H9 (cell line): ENCODE results near the gene CRYGA. TPM values are rescaled to one million over a fixed set of nuclear protein-coding genes. Genes with fewer than 3 reads are reported as not detected.

Source experiments
- DNase-seq: peaks from one replicate; pipeline ENCODE4 v3.0.0-alpha.2; 2017
- H2AFZ ChIP-seq: one replicate; pipeline ENCODE4 v1.6.1; 2013; ENCODE audit warnings: mild to moderate bottlenecking, low read length, control low read depth, moderate library complexity
- H2AK5ac ChIP-seq: 2 replicates; pipeline ENCODE4 v1.6.1; 2013; ENCODE audit warnings: low read length, control low read depth, mixed read lengths; ENCODE audit not compliant: insufficient read length
- H2BK120ac ChIP-seq: one replicate; pipeline ENCODE4 v1.6.1; 2013; ENCODE audit warnings: low read depth, mild to moderate bottlenecking, low read length, control low read depth, inconsistent platforms; ENCODE audit not compliant: poor library complexity, severe bottlenecking
- H2BK12ac ChIP-seq: 2 replicates; pipeline ENCODE4 v1.6.1; 2013; ENCODE audit warnings: low read length, control low read depth, mixed read lengths, low read depth; ENCODE audit not compliant: insufficient read length
- H2BK15ac ChIP-seq: 2 replicates; pipeline ENCODE4 v1.6.1; 2013; ENCODE audit warnings: low read depth, low read length, control low read depth
- H2BK20ac ChIP-seq: one replicate; pipeline ENCODE4 v1.6.1; 2013; ENCODE audit warnings: low read depth, mild to moderate bottlenecking, low read length, control low read depth, inconsistent platforms; ENCODE audit not compliant: poor library complexity, severe bottlenecking
- H2BK5ac ChIP-seq: 2 replicates; pipeline ENCODE4 v1.6.1; 2013; ENCODE audit warnings: low read length, control low read depth, mixed read lengths; ENCODE audit not compliant: insufficient read length
- H3K14ac ChIP-seq: 2 replicates; pipeline ENCODE4 v1.6.1; 2013; ENCODE audit warnings: low read length, control low read depth; ENCODE audit not compliant: insufficient read depth
- H3K18ac ChIP-seq: 2 replicates; pipeline ENCODE4 v1.6.1; 2013; ENCODE audit warnings: low read depth, mild to moderate bottlenecking, mixed read lengths, low read length, control low read depth; ENCODE audit not compliant: insufficient read length
- H3K23ac ChIP-seq: 2 replicates; pipeline ENCODE4 v1.6.1; 2013; ENCODE audit warnings: low read length, control low read depth, mixed read lengths, low read depth; ENCODE audit not compliant: insufficient read length
- H3K23me2 ChIP-seq: 2 replicates; pipeline ENCODE4 v1.6.1; 2013; ENCODE audit warnings: low read depth, mild to moderate bottlenecking, mixed read lengths, low read length, control low read depth; ENCODE audit not compliant: insufficient read length, poor library complexity, severe bottlenecking
- H3K27ac ChIP-seq: 2 replicates; pipeline ENCODE4 v1.5.1; 2013; ENCODE audit warnings: low read length, control low read depth, mixed read lengths, low read depth; ENCODE audit not compliant: insufficient read length
- H3K27me3 ChIP-seq: 2 replicates; pipeline ENCODE4 v1.6.1; 2013; ENCODE audit warnings: low read length, control low read depth, inconsistent platforms; ENCODE audit not compliant: insufficient read depth
- H3K4ac ChIP-seq: 2 replicates; pipeline ENCODE4 v1.6.1; 2013; ENCODE audit warnings: low read depth, mild to moderate bottlenecking, control low read depth, inconsistent platforms, low read length, moderate library complexity
- H3K4me1 ChIP-seq: 2 replicates; pipeline ENCODE4 v1.6.1; 2013; ENCODE audit warnings: low read length, control low read depth, inconsistent platforms; ENCODE audit not compliant: insufficient read depth
- H3K4me2 ChIP-seq: 2 replicates; pipeline ENCODE4 v1.6.1; 2013; ENCODE audit warnings: low read length, control low read depth, mixed read lengths; ENCODE audit not compliant: insufficient read length, insufficient read depth
- H3K56ac ChIP-seq: 2 replicates; pipeline ENCODE4 v1.6.1; 2013; ENCODE audit warnings: low read depth, mild to moderate bottlenecking, mixed read lengths, low read length, control low read depth; ENCODE audit not compliant: insufficient read length
- H3K79me1 ChIP-seq: 2 replicates; pipeline ENCODE4 v1.6.1; 2013; ENCODE audit warnings: low read depth, mild to moderate bottlenecking, moderate library complexity, low read length, control low read depth, inconsistent platforms; ENCODE audit not compliant: insufficient read depth, poor library complexity, severe bottlenecking
- H3K79me2 ChIP-seq: 2 replicates; pipeline ENCODE4 v1.6.1; 2013; ENCODE audit warnings: low read length, control low read depth, inconsistent platforms; ENCODE audit not compliant: insufficient read depth
- H3K9ac ChIP-seq: 2 replicates; pipeline ENCODE4 v1.6.1; 2013; ENCODE audit warnings: low read length, control low read depth, mixed read lengths; ENCODE audit not compliant: insufficient read length; ENCODE audit errors: extremely low read depth
- H3K9me3 ChIP-seq: one replicate; pipeline ENCODE4 v1.6.1; 2013; ENCODE audit warnings: low read depth, low read length, inconsistent platforms; ENCODE audit not compliant: control insufficient read depth
- H3T11ph ChIP-seq: one replicate; pipeline ENCODE4 v1.6.1; 2013; ENCODE audit warnings: mild to moderate bottlenecking, low read length, control low read depth, inconsistent platforms
- H4K20me1 ChIP-seq: one replicate; pipeline ENCODE4 v1.6.1; 2013; ENCODE audit not compliant: control insufficient read depth, insufficient read length, insufficient read depth
- H4K5ac ChIP-seq: 2 replicates; pipeline ENCODE4 v1.6.1; 2013; ENCODE audit warnings: low read depth, mild to moderate bottlenecking, mixed read lengths, low read length, control low read depth; ENCODE audit not compliant: insufficient read length
- H4K8ac ChIP-seq: replicated peaks from 2 replicates; pipeline ENCODE4 v1.6.1; 2013; ENCODE audit warnings: low read length, control low read depth, mixed read lengths, low read depth; ENCODE audit not compliant: insufficient read length
- H4K91ac ChIP-seq: 2 replicates; pipeline ENCODE4 v1.6.1; 2013; ENCODE audit warnings: low read depth, mild to moderate bottlenecking, moderate library complexity, mixed read lengths, low read length, control low read depth; ENCODE audit not compliant: insufficient read length
- H3K27ac Mint-ChIP-seq, 3 experiments: 2 replicates in 2 of 3; 3 replicates in 1 of 3; pipeline ENCODE4 v1.8.0; 2020 to 2021; ENCODE audit warnings: mixed read lengths in 3 of 3, mild to moderate bottlenecking in 1 of 3, moderate library complexity in 1 of 3
- H3K27me3 Mint-ChIP-seq: 2 replicates; pipeline ENCODE4 v1.8.0; 2021; ENCODE audit warnings: low read depth, mild to moderate bottlenecking, moderate library complexity, mixed read lengths
- H3K36me3 Mint-ChIP-seq, 3 experiments: 2 replicates in 2 of 3; 3 replicates in 1 of 3; pipeline ENCODE4 v1.8.0; 2020 to 2021; ENCODE audit warnings: low read depth in 3 of 3, mixed read lengths in 3 of 3; ENCODE audit not compliant: insufficient read depth in 1 of 3
- H3K4me1 Mint-ChIP-seq, 2 experiments: 2 replicates each; pipeline ENCODE4 v1.8.0; 2020; ENCODE audit warnings: mixed read lengths in 2 of 2
- H3K4me3 Mint-ChIP-seq, 2 experiments: 2 replicates in 1 of 2; 3 replicates in 1 of 2; pipeline ENCODE4 v1.8.0; 2020 to 2021; ENCODE audit warnings: mild to moderate bottlenecking in 2 of 2, mixed read lengths in 2 of 2, moderate library complexity in 1 of 2
- H3K9me3 Mint-ChIP-seq, 2 experiments: 2 replicates in 1 of 2; 3 replicates in 1 of 2; pipeline ENCODE4 v1.8.0; 2020; ENCODE audit warnings: mild to moderate bottlenecking in 2 of 2, mixed read lengths in 2 of 2, moderate library complexity in 1 of 2
- WGBS: extraction: QIAGEN DNeasy Blood & Tissue Kit; methylation state at CpG from one replicate; pipeline ENCODE4 v1.1.7; 2013; ENCODE audit warnings: missing lambda C conversion rate, low lambda C conversion rate, mixed read lengths; ENCODE audit not compliant: insufficient read length; ENCODE audit errors: extremely low coverage; 5-methylcytosine and 5-hydroxymethylcytosine counted together
- total RNA-seq: library from RNA; stranded (reverse); gene quantifications from 2 replicates; pipeline ENCODE4 v1.2.1, GENCODE V29; 2021
- TF ChIP-seq, protein P1 (sequence below): fragments of 200-600 bp; sonication (generic); conservative IDR thresholded peaks from 3 replicates; pipeline ENCODE4 v1.8.0; 2021; ENCODE audit warnings: antibody characterized with exemption, mild to moderate bottlenecking

Gene CRYGA
- total RNA-seq, 1 experiment from 2014 or later: not detected

DNA sequence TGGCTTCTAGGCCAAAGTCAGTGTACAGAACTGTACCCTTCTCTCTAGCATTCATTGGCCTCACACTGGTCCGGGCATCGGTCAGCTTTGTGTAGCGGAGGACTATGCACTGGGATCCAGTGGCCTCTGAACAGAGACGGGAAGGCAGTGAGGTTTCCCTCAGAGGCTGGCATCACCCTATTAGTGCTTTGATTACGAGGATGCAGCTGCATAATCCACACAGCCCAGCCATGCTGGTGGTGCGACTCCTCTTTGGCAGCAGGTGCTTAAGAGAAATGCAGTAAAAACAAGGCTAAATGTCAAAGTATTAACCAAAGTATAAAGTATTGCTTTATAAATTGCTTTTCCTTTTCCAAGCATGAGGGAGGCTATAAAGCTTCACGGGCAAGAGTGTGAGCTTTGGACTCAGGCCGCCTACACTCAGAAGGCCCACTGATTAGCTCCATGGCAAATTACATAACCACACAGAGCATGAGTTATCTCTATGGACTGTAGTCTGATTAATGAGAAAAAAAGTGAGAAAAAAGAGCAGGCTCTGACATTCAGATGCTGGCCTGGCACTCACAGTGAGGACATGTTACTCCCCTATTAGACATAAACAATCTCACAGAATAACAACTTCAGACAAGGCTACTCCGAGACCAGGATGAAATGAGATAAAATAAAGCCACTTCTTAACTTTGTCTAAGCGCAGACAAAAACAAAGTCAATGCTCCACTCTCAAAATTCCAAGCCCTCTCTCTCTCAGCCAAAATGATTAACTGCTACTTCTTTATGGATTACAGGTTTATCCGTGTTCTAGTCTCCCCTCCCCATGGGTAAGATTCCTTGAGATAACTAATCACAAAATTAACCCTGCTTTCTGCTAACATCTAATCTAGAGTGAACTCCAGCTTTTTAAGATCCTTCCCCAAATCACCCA, 27.3 kb downstream of the CRYGA start:
- Histone ChIP-seq H3K4me2 (no peak overlapping the region), H3K4ac (no peak overlapping the region), H3K14ac (no peak overlapping the region), H4K8ac (no peak overlapping the region), H2BK12ac (no peak overlapping the region), H4K91ac (no peak overlapping the region), H3K27me3 (no peaks in the 10 kb centered on the region), H3K18ac (no peak overlapping the region), H2AFZ (no peak overlapping the region), H3K56ac (no peak overlapping the region), H4K20me1 (no peaks in the 10 kb centered on the region), H3K9ac (no peak overlapping the region), H3K9me3 (peaks cover 7% of the 10 kb centered on the region), H2BK15ac (no peak overlapping the region), H4K5ac (no peak overlapping the region), H2AK5ac (no peak overlapping the region), H3K79me1 (no peaks in the 10 kb centered on the region), H3K23ac (no peak overlapping the region), H2BK120ac (no peak overlapping the region), H3K4me1 (no peaks in the 10 kb centered on the region), H3K23me2 (no peaks in the 10 kb centered on the region), H2BK20ac (no peak overlapping the region), H2BK5ac (no peak overlapping the region), H3T11ph (no peak overlapping the region), H3K79me2 (no peaks in the 10 kb centered on the region), H3K27ac (no peak overlapping the region)
- Mint-ChIP-seq H3K4me3 (no peak overlapping the region), H3K36me3 (peaks cover 14 to 19% (median 16%) of the 10 kb centered on the region in 3 experiments), H3K27me3 (no peaks in the 10 kb centered on the region; the same call in none of the 2 replicates), H3K9me3 (peaks cover 17 to 27% of the 10 kb centered on the region in 2 experiments), H3K4me1 (no peaks in the 10 kb centered on the region; a peak in 1 of 4 replicates), H3K27ac (peak overlapping the region in 1 of 3 experiments; percentile 52; a peak in 1 of 7 replicates)
- TF ChIP-seq, protein P1, sequence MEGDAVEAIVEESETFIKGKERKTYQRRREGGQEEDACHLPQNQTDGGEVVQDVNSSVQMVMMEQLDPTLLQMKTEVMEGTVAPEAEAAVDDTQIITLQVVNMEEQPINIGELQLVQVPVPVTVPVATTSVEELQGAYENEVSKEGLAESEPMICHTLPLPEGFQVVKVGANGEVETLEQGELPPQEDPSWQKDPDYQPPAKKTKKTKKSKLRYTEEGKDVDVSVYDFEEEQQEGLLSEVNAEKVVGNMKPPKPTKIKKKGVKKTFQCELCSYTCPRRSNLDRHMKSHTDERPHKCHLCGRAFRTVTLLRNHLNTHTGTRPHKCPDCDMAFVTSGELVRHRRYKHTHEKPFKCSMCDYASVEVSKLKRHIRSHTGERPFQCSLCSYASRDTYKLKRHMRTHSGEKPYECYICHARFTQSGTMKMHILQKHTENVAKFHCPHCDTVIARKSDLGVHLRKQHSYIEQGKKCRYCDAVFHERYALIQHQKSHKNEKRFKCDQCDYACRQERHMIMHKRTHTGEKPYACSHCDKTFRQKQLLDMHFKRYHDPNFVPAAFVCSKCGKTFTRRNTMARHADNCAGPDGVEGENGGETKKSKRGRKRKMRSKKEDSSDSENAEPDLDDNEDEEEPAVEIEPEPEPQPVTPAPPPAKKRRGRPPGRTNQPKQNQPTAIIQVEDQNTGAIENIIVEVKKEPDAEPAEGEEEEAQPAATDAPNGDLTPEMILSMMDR: no peak
- WGBS: no CpG with 5 or more reads among the region's 11 CpGs
- DNase-seq: no peak
